IPS-18c (cell line): ENCODE results near the gene PCDHA10.
A peak's percentile ranks its signal among the peaks of the same experiment; 100 is the strongest.
"Not testable (repeated sequence)": the region's sequence is repeated elsewhere in the genome, so short reads cannot be mapped to it uniquely, and the experiment has no call there.

Experiments
- H3K4me3 ChIP-seq: 2 replicates; pipeline ENCODE4 v1.7.0; 2013; ENCODE audit warnings: low read depth, mild to moderate bottlenecking, low read length, moderate library complexity; ENCODE audit not compliant: insufficient read depth
- H3K9me3 ChIP-seq: one replicate; pipeline ENCODE4 v1.6.1; 2013; ENCODE audit warnings: mild to moderate bottlenecking, low read length, moderate library complexity; ENCODE audit not compliant: control insufficient read depth, insufficient read depth

PCDHA10 gene

GRCh38 chr5:140835622-140836510, 19.8 kb upstream of the PCDHA10 start:
- H3K4me3 ChIP-seq, result no peak overlapping the region
- peaks cover 2% of the 10 kb centered on the region for H3K9me3 ChIP-seq

- Histone ChIP-seq H3K9me3 (no peaks in the 10 kb centered on the region), H3K4me3 (peak within 1 kb of the TSS; percentile 25; the same call in 1 of the 2 replicates)
Measured at GRCh38 chr5:140840978-140841962, 14.4 kb upstream of the PCDHA10 start, which contains the start of gene PCDHA8. Gene PCDHA8 (plus strand): TSS chr5:140841187. CDS start chr5:140841322, 135 bp downstream.

GRCh38 chr5:140842798-140843733, 12.6 kb upstream of the PCDHA10 start:
- Histone ChIP-seq H3K4me3 (no peak overlapping the region), H3K9me3 (no peaks in the 10 kb centered on the region)

DNA sequence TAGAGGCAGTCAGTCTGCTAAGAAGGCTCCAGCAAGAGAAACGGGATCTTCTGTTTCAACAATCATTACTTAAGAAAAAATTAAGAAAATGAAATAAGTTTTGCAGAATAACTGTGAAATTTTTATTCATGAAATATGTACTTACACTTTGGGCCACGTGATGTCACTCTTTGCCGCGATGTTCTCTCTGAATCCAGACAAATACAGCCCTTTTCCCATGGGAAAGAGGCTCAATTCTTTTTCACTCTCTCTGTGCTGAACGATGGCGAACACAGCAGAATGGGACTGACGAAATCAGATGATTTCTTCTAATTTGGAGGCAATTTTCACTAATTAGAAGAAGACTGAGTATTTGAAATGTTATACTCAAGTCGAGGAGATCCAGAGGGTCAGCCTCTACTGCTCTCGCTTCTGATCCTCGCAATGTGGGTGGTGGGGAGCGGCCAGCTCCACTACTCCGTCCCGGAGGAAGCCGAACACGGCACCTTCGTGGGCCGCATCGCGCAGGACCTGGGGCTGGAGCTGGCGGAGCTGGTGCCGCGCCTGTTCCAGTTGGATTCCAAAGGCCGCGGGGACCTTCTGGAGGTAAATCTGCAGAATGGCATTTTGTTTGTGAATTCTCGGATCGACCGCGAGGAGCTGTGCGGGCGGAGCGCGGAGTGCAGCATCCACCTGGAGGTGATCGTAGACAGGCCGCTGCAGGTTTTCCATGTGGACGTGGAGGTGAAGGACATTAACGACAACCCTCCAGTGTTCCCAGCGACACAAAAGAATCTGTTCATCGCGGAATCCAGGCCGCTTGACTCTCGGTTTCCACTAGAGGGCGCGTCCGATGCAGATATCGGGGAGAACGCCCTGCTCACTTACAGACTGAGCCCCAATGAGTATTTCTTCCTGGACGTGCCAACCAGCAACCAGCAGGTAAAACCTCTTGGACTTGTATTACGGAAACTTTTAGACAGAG, 7.3 kb upstream of the PCDHA10 start, which contains the start of gene PCDHA9:
PCDHA9 (plus strand) TSS at position 244 of the 964 bp plus-strand sequence; CDS start at position 358, 114 bp downstream.
- H3K9me3 ChIP-seq, H3K4me3 ChIP-seq: not testable (repeated sequence)

GRCh38 chr5:140849831-140850634, 5.7 kb upstream of the PCDHA10 start:
- not testable (repeated sequence) for H3K4me3 ChIP-seq, H3K9me3 ChIP-seq

GRCh38 chr5:140857177-140857986, 1.7 kb downstream of the PCDHA10 start:
- peaks cover 3% of the 10 kb centered on the region for H3K9me3 ChIP-seq
- H3K4me3 ChIP-seq, result no peak overlapping the region

DNA sequence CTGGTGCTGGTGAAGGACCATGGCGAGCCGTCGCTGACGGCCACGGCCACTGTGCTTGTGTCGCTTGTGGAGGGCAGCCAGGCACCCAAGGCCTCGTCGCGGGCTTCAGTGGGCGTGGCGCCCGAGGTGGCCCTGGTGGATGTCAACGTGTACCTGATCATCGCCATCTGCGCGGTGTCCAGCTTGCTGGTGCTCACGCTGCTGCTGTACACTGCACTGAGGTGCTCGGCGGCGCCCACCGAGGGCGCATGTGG, 2.2 kb downstream of the PCDHA10 start:
- H3K4me3 ChIP-seq, result no peak overlapping the region
- H3K9me3 ChIP-seq, result peaks cover 3% of the 10 kb centered on the region

DNA sequence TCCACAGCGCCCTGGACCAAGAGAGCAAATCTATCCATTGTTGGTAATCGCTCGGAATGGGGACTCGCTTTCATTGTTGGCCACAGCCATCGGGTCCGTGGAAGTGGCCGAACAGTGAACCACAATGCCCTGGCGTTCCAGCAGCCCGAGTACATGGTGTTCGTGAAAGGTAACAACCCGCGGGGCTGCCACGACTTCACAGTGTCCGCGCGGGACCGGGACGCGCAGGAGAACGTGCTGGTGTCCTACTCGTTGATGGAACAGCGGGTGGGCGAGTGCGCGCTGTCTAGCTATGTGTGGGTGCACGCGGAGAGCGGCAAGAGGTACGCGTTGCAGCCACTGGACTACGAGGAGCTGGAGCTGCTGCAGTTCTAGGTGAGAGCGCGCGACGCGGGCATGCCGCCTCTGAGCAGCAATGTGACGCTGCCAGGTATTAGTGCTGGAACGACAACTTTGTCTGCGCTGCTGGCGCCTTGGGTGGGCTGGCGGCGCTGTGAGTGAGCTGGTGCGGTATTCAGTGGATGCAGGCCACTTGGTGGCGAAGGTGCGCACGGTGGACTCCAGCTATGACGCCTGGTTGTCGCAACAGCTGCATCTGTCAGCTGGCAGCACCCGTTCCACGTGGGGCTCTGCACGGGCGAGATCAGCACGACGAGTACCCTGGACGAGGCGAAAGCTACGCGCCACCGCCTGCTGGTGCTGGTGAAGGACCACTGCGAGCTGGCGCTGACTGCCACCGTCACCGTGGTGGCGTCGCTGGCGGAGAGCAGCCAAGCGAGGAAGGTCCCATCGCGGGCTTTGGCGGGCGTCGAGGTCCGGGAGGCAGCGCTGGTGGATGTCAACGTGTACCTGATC, 7.0 kb downstream of the PCDHA10 start:
- peaks cover 3% of the 10 kb centered on the region for H3K9me3 ChIP-seq
- H3K4me3 ChIP-seq, result no peak overlapping the region; the same call in 1 of the 2 replicates

- no peaks in the 10 kb centered on the region for H3K9me3 ChIP-seq
- H3K4me3 ChIP-seq, result peak within 1 kb of the TSS; percentile 45
Measured at GRCh38 chr5:140868721-140869554, 13.2 kb downstream of the PCDHA10 start, which contains the start of gene PCDHA11. Gene PCDHA11 (plus strand): TSS chr5:140868957. CDS start chr5:140869104, 147 bp downstream.

- Histone ChIP-seq H3K4me3 (peak overlapping the region; percentile 45), H3K9me3 (no peaks in the 10 kb centered on the region)
Measured at GRCh38 chr5:140869555-140869886, 13.8 kb downstream of the PCDHA10 start.

DNA sequence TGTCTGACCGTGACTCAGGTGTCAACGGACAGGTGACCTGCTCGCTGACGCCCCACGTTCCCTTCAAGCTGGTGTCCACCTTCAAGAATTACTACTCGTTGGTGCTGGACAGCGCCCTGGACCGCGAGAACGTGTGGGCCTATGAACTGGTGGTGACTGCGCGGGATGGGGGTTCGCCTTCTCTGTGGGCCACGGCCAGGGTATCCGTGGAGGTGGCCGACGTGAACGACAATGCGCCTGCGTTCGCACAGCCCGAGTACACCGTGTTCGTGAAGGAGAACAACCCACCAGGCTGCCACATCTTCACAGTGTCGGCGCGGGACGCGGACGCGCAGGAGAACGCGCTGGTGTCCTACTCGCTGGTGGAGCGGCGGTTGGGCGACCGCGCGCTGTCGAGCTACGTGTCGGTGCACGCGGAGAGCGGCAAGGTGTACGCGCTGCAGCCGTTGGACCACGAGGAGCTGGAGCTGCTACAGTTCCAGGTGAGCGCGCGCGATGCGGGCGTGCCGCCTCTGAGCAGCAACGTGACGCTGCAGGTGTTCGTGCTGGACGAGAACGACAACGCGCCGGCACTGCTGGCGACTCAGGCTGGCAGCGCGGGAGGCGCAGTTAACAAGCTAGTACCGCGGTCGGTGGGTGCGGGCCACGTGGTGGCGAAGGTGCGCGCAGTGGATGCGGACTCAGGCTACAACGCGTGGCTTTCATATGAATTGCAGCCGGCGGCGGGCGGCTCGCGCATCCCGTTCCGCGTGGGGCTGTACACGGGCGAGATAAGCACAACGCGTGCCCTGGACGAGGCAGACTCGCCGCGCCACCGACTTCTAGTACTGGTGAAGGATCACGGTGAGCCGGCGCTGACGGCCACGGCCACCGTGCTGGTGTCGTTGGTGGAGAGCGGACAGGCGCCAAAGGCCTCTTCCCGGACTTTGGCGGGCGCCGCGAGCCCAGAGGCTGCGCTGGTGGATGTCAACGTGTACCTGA, 14.8 kb downstream of the PCDHA10 start:
- Histone ChIP-seq H3K4me3 (no peak overlapping the region), H3K9me3 (no peaks in the 10 kb centered on the region)
